Measurements from ENCODE around the gene SNTG2.

SNTG2 gene

GRCh38 chr2:929011-929735 lies 21.5 kb upstream of the SNTG2 start:
- no peak for DNase-seq

GRCh38 chr2:929925-930324 lies 20.7 kb upstream of the SNTG2 start:
- DNase-seq, result no peak

- no peak for DNase-seq
These were observed 19.7 kb upstream of the SNTG2 start for GRCh38 chr2:930935-931334.

DNA sequence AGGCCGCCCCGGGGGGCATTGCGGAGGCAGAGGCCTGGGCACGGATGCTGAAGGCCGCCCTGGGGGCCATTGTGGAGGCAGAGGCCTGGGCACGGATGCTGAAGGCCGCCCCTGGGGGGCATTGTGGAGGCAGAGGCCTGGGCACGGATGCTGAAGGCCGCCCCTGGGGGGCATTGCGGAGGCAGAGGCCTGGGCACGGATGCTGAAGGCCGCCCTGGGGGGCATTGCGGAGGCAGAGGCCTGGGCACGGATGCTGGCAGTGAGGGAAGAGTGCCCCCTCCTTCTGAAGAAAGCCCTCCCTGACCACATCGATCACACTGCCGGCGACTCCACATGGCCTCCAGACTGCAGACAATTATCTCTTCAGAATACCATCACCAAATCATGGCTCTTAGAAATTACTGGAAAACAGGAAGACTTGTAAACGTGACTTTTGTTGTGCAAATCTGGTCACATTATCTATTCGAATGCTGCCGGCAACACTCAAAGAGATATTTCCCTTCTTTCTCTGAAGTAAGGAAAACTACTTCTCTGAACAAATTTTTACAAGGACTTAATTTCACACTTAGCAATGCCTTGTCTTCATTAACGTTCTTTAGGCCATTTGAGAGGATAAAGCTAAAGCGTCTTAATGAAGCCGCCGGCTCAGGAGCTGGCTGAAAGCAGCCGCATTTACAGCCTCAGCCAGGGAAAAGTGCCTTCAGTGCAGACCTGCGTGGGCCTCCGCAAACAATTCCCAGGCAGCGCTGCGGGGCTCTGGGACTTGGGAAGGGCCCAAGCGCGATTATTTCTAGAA lies 18.1 kb upstream of the SNTG2 start:
- DNase-seq, result no peak

DNA sequence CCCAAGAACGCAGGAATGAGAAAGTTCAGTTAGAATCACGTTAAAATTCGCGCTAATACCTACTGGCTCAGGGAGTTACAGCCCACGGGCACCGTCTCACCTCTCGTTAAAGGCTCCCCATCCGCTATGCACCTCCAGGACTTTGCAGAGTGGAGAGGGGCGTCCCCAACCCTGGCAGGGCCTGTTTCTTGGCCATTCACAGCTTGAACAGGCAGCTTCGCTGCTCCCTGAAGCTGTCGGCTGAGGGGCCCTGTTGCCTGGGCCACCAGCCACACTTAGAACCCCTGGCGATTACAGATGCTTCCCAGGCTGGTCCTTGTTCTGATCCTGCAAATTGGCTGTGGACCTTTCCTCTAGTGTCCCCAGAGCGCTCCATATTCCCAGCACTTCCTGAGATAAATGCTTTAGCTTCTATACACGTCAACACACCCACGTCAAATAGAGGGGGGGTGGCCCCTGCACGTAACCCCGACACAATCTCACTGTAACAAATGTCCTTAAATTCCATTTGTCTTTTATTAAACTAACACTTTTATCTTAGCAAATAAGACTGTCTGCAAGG lies 16.8 kb upstream of the SNTG2 start:
- DNase-seq, result no peak

DNA sequence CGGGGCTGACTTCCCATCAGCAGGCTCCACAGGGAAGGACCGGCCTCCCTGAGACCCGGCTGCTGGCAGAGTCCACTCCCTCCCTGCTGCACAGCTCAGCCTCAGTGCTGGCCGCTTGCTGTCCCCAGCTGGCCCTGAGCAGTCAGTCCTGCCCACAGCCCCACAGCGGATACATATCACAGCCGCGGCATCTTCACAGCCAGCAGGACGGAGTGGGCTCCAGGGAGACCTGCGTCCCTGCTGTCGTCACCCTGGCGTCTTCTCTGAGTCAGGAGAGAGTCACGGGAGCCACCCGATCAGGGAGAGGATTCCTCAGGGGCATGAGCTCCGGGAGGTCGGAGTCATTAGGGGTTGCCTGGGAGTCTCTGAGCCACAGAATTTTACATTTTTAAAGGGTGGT lies 13.1 kb upstream of the SNTG2 start:
- no peak for DNase-seq

DNA sequence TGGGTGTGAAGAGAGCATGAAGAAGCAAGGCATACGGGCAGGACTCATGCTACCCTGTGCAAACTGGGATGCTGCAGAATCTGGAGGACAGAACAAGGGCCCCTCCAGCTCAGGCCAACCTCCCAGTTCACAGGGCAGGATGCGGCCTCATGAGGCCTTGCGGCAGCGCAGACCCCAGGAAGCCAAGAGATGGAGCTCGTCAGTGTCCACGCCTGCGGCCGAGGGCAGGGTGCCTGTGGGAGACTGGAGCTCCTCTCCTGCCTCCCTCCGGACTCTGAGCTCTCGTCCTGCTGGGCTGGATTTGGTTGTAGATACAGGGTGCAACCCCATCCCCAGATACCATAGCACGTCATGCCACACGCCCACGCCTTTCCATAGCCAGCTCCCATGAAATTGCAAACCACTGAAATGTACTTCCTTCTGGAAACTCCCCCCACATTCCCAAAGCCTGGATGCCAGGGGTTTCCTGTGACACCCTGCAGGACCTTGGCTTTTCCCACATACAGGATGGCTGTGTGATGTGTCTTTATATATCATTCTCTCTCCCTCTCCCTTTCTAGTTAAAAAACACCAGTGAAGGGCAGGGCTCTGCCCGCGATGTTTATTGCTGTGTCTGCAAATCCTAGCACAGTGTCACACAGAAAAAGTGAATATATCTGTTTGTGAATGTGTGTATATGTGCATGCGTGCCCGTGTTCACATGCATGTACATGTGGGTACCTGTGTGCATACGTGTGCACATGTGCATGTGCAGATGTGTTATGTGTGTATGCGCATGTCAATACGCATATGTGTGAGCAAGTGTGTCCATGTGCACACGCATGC lies 12.3 kb upstream of the SNTG2 start:
- no peak for DNase-seq

GRCh38 chr2:939936-940601 lies 10.6 kb upstream of the SNTG2 start:
- no peak for DNase-seq

DNA sequence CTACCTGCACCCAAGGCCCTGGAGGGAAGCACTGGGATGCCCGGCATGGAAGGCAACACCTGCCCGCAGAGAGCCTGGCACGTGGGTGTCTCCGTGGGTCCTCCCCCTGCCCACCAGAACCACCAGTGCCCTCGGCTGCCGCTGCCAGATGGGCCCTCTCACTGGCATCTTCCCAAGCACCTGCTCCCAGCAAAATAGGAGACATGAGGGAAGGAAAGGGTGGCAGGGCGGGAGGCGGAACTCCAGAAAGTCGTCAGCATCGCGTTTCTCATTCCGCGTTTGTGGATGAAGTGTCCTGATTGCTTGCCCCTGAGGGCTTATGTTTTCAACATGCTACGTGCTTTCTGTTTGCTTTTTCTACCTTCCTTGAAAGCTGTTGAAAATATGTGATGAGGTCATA lies 8.8 kb upstream of the SNTG2 start:
- DNase-seq, result no peak

DNA sequence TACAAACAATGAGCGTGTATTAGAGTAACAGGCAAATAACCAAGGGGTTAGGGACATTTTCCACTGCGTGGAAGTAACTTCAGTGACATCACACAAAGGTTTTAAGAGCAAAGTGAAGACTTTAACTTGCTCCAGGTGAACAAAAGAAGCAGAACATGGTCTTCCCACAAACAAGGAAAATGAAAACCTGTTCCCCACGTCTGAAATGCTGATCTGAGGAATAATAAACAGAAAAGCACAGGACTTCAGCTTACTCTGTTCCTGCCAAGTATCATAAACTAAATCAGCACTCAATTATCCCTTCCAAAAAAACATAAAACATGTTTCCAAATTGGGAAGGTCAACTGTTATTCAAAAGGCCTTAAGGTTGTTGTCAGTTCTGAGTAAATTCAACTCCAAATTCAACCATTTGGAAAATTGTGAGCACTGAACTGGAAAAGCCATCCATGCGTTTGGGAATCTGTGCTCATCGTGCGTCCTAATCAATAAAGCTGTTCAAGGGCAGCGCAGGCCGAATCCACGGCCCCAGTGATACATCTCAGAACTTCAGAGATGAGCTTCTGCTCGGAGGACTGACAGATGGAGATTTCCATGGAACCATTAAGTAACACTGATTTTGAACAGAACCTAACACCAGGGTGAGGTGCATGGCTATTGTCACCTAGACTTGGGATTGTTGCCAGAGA lies 7.7 kb upstream of the SNTG2 start:
- DNase-seq, result no peak

GRCh38 chr2:943461-943797 lies 7.2 kb upstream of the SNTG2 start:
- no peak for DNase-seq

- DNase-seq, result no peak
These were observed 6.8 kb upstream of the SNTG2 start for GRCh38 chr2:943821-944220.

GRCh38 chr2:944693-945092 lies 6.0 kb upstream of the SNTG2 start:
- no peak for DNase-seq

GRCh38 chr2:945104-945503 lies 5.5 kb upstream of the SNTG2 start:
- no peak for DNase-seq

GRCh38 chr2:946073-946948 lies 4.3 kb upstream of the SNTG2 start:
- DNase-seq, result no peak

GRCh38 chr2:949384-950079 lies 1.1 kb upstream of the SNTG2 start:
- DNase-seq, result no peak

DNA sequence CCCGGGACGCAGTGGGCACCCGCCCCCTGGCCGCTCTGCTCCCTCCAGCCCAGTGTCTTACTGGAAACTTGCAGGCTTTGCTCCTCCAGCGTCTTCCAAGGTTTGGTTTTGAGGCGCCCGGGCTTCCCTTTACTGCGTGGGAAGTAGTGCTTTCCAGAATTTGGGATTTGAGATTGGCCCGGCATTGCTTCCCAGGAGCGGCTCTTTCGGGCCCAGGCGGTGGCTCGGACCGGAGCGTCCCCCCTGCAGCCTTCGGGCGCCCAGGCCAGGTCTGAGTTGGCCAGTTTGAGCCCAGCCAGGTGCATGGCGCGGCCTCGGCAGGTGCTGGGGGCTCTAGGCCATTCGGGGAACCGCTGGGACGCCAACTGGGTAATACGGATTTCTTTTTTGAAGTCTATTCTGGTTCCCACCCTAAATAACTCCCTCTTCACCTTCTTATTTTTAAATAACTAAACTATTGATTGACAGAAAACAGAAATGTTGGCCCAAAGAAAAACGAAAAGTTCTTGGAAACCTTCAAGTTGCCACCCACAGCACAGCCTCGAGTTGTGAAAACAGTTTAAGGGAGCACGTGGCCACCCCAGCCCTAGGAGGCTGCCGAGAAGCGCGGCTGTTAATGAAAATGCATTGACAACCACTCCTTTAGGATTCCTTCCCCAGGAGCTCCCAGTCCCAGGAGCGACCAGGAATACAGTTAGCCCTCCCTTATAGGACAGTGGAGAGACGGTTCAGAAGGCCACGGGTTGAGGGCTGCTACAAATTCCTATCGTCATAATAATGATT lies 766 bp downstream of the SNTG2 start:
- DNase-seq, result no peak

GRCh38 chr2:953408-953807 lies 2.8 kb downstream of the SNTG2 start:
- no peak for DNase-seq

- DNase-seq, result no peak
These were observed 3.5 kb downstream of the SNTG2 start for GRCh38 chr2:953975-954686.
